ENCODE measurements around the gene KRTAP4-6.
"Not testable (repeated sequence)": the region's sequence is repeated elsewhere in the genome, so short reads cannot be mapped to it uniquely, and the experiment has no call there.

KRTAP4-6 gene

DNA sequence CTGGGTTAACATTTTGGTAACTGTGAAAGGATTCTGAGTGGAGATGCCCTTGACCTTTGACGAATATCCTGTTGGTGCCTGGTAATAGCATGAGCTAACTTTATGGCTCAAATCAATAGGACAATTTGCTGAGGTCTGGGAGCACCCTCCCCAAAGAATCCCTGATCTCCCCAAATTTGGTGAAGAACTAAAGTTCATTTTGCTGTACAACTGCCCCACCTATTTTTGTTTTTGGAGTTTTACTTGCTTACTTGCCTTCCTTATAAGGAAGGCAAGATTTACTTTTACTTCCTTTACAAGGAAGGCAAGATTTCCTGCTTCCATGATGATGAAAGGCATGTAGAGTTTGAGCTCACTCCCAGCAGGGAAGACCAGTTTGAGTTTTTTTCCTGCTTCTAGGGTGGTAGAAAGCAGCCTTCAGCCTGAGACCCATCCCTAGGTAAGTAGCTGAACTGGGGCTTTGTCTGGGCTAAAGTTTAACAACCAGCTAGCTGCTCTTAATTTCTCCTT, 32.3 kb downstream of the KRTAP4-6 start:
- no peak for DNase-seq (ENCODE audit: low read depth, low spot score)

GRCh38 chr17:41105347-41105746, 35.0 kb downstream of the KRTAP4-6 start, which contains the start of gene KRTAP4-9:
KRTAP4-9 (plus strand) TSS chr17:41105389; CDS start chr17:41105389, 0 bp downstream.
- not testable (repeated sequence) for DNase-seq (ENCODE audit: low read depth, low spot score)

- not testable (repeated sequence) for DNase-seq (ENCODE audit: low read depth, low spot score)
Observed at GRCh38 chr17:41104386-41105038, 35.8 kb downstream of the KRTAP4-6 start.

- DNase-seq (ENCODE audit: low read depth, low spot score): no peak
Observed at GRCh38 chr17:41103896-41104295, 36.4 kb downstream of the KRTAP4-6 start.

- no peak for DNase-seq (ENCODE audit: low read depth, low spot score)
Observed at GRCh38 chr17:41101586-41102259, 38.6 kb downstream of the KRTAP4-6 start, which contains the start of gene KRTAP4-16. KRTAP4-16 (minus strand) TSS chr17:41102209; CDS start chr17:41102209, 0 bp downstream.

- DNase-seq (ENCODE audit: low read depth, low spot score): not testable (repeated sequence)
Observed at GRCh38 chr17:41099682-41100480, 40.5 kb downstream of the KRTAP4-6 start.

DNA sequence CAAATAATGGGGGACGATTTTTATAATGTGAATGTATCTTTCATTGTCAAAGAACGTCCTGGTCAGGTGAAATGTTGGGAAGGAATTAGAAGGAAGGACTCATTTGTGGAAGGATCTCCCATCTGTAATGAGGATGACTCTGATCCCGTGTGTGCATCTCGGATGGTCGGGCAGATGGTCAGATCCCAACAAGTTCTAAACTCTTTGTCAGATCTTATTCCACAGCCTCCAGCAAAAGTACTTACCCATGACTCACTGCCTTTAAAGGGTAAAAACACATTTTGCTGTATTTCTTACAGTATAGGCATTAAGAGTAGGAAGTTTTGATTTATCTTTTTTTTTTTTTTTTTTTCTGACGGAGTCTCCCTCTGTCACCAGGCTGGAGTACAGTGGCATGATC, 41.9 kb downstream of the KRTAP4-6 start:
- DNase-seq (ENCODE audit: low read depth, low spot score): no peak

GRCh38 chr17:41098042-41098441, 42.3 kb downstream of the KRTAP4-6 start, which contains the start of gene KRTAP4-8:
KRTAP4-8 (minus strand) TSS chr17:41098142; CDS start chr17:41098084, 58 bp downstream.
- no peak for DNase-seq (ENCODE audit: low read depth, low spot score)

- no peak for DNase-seq (ENCODE audit: low read depth, low spot score)
Observed at GRCh38 chr17:41096055-41096454, 44.3 kb downstream of the KRTAP4-6 start.
